GM21737 (cell line): ENCODE data around the gene MED25.

Source experiments
- ATAC-seq: cut with Tn5 transposase; IDR thresholded peaks from one replicate; pipeline ENCODE4 v1.9.1; 2021; ENCODE audit warnings: mild to moderate bottlenecking, moderate library complexity; ENCODE audit not compliant: unreplicated experiment

MED25 gene

DNA sequence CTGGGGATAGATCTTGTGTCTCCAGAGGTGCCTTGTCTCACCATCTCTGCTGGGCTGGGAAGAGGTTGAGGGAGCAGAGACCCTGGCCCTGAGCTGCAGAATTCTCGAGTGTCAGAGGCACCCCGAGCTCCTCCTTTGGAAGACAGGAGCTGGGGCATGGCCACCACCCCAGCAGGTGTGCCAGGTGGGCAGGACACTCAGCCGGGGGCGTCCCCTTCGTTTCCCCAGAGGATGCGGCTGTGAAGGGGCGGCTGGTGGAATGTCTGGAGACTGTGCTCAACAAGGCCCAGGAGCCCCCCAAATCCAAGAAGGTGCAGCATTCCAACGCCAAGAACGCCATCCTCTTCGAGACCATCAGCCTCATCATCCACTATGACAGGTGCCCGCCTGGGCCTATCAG lies 19.5 kb upstream of the MED25 start:
- no peak for ATAC-seq

DNA sequence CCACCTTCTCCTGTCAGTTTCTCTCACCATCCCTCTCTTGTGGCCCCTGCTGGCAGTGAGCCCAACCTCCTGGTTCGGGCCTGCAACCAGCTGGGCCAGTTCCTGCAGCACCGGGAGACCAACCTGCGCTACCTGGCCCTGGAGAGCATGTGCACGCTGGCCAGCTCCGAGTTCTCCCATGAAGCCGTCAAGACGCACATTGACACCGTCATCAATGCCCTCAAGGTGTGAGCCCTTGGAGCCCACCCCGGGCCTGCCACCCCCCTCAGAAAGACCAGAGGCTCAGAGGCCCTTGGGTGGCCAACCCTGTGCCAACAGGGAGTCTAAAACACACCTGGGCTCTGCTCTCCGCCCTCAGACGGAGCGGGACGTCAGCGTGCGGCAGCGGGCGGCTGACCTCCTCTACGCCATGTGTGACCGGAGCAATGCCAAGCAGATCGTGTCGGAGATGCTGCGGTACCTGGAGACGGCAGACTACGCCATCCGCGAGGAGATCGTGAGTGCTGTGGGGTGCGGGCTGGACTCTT lies 18.8 kb upstream of the MED25 start:
- ATAC-seq: no peak

DNA sequence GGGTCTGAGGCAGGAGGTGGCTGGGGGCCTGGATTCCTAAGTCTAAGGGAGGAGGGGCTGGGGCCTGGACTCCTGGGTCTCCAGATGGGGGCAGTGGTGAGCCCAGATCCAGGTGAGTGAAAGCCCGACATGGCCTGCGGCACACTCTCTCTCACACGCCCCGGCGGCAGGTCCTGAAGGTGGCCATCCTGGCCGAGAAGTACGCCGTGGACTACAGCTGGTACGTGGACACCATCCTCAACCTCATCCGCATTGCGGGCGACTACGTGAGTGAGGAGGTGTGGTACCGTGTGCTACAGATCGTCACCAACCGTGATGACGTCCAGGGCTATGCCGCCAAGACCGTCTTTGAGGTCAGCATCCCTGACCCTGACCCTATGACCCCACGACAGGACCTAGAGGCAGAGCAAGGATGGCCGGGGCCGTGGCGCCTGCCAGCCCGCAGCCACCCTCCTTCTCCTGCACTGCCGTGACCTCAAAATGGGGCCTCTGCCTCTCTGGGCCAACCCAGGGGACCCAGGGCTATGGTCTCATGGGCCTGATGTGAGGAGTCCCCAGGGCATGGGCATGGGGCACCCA lies 18.2 kb upstream of the MED25 start:
- ATAC-seq: no peak

DNA sequence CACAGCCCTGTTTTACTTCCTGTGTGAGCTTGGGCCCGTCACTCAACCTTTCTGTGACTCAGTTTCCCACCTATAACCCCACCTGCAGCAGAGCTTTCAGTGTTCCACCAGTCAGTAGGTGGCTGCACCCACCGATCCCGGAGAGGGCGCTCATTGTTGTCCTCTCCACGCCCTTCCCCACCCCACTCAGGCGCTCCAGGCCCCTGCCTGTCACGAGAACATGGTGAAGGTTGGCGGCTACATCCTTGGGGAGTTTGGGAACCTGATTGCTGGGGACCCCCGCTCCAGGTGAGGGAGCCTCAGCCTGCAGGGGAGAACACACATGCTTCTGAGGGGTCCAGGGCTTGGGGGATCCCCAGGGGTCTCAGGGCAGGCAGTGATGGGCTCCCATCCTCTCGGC lies 17.3 kb upstream of the MED25 start:
- no peak for ATAC-seq

DNA sequence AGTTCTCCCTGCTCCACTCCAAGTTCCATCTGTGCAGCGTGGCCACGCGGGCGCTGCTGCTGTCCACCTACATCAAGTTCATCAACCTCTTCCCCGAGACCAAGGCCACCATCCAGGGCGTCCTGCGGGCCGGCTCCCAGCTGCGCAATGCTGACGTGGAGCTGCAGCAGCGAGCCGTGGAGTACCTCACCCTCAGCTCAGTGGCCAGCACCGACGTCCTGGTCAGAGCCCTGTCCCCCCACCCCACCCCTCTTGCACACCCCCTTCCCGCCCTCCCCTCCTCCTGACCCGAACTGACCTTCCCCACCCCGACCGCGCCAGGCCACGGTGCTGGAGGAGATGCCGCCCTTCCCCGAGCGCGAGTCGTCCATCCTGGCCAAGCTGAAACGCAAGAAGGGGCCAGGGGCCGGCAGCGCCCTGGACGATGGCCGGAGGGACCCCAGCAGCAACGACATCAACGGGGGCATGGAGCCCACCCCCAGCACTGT lies 16.6 kb upstream of the MED25 start:
- ATAC-seq: no peak

DNA sequence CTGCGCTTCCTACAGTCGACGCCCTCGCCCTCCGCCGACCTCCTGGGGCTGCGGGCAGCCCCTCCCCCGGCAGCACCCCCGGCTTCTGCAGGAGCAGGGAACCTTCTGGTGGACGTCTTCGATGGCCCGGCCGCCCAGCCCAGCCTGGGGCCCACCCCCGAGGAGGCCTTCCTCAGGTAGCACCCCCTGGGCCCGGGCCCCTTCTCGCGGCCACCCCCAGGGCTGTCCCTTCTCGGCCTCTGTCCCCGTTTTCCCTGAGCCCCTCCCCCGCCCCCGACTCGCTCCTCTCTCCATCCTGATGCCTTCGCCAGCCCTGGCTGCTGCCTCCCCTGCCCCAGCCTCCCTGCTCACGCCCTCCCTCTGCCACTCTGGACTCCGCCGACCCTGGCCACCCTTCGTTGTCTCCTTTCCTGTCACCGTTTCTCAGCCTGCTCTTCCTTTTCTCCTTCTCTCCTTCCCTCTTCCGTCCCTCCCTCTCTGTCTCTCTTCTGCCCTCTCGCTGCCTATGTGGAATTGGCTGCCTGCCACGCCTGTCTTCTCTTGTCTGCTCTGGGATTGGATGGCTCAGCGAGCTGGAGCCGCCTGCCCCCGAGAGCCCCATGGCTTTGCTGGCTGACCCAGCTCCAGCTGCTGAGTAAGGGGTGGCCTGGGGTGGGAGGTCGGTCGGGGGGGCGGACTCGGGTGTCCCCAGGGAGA lies 16.0 kb upstream of the MED25 start:
- no peak for ATAC-seq

DNA sequence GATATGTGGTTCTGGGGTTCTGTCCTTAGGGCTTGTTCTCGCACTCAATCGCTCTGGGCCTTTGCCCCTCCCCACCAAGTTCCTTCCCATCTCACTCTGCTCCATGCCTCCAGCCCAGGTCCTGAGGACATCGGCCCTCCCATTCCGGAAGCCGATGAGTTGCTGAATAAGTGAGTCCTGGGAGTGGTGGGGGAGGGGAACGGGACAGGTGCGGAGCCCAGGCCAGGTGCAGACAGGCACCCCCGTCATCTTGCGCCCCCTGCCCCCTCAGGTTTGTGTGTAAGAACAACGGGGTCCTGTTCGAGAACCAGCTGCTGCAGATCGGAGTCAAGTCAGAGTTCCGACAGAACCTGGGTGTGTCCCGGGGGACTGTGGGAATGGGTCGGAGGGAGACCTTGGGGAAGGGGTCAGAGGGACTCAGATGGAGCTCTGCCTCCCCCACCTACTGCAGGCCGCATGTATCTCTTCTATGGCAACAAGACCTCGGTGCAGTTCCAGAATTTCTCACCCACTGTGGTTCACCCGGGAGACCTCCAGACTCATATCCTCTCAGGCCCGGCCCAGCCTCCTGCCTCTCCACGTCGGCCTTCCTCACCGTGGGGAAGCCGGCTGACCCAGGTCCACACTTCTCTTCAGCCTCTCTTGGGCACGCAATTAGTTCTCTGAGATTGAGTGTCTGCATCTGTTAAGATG lies 15.1 kb upstream of the MED25 start:
- no peak for ATAC-seq

DNA sequence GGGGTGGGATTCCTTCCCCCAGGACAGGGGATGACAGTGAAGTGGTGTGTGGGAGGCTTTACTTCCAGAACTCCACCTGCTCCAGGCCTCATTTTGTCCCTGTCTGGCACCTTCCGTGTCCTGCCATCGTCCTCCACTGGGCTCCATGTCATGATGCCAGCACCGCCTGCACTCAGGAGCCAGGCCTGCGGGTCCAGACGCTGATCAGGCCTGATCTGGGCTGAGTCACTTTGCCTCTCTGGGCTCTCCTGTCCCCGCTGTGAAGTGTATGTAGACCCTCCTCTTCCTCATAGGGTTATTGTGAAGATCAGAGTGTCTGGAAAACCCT lies 14.6 kb upstream of the MED25 start:
- ATAC-seq: no peak

DNA sequence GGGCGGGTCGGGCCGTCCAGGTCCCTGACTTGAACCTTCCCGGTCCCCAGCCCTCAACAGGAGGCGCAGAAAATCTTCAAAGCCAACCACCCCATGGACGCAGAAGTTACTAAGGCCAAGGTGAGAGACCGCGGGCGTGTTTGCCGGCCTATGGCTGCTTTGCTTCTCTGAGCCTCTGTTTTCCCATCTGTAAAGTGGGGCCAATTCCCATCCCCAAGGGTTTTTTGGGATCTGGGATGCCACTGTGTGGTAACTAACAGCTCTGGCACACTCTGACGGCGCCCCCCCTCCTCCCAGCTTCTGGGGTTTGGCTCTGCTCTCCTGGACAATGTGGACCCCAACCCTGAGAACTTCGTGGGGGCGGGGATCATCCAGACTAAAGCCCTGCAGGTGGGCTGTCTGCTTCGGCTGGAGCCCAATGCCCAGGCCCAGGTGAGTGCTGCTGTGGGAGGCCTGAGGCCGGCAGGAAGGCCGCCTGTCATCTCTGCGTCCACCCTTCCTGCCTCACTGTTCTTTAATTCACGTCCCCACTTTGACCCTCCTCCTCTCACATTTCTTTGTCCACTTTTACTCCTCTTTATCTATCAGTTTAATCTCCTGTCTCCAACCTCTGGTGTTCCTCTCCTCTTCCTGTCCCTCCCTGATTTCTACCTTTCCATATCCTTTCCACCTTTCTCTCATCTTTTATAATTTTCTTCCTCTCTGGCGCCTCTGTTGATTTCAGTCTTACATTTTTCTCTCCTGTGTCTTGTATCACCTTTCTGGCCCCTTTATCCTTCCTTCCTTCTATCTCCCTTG lies 12.1 kb upstream of the MED25 start:
- ATAC-seq: no peak

DNA sequence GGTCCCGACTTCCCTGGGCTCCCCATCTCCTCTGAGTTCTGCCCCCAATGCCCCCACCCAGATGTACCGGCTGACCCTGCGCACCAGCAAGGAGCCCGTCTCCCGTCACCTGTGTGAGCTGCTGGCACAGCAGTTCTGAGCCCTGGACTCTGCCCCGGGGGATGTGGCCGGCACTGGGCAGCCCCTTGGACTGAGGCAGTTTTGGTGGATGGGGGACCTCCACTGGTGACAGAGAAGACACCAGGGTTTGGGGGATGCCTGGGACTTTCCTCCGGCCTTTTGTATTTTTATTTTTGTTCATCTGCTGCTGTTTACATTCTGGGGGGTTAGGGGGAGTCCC lies 11.5 kb upstream of the MED25 start:
- ATAC-seq: no peak

DNA sequence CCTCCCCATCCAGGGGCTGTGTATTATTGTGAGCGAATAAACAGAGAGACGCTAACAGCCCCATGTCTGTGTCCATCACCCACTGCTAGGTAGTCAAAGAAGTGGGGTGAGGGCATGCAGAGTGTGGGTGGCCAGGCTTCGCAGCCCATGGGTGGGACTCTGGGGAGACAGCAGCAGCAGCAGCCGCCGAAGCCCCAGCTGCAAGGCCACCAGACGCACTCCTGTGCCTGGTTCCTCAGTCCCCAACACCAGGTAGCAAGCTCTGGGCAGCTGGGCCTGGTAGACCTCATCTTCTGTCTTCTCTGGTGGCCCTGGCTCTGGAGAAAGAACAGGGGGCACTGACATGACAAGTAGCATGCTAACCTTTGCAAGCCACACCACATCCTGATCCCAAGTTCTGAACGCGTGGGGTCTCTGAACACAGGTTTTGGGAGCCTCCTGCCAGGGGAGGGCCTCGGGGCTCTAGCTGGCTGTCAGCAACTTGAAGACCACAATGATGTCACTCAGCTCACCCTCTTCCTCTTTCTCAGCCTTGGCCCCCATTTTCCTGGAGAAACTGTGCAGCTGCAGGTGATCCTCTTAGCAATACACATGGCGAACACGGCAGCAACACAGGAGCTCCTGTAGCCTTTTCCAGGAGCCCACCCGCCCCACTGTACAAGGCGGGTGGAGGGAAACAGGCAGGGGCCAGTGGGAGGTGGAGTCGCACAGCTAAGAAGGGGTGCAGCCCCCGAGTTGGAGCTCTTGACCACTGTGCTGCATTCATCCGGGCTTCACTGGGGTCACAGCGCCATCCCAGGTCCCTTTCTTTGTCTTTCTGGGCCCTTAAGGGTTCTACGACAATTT lies 10.8 kb upstream of the MED25 start:
- ATAC-seq: no peak

DNA sequence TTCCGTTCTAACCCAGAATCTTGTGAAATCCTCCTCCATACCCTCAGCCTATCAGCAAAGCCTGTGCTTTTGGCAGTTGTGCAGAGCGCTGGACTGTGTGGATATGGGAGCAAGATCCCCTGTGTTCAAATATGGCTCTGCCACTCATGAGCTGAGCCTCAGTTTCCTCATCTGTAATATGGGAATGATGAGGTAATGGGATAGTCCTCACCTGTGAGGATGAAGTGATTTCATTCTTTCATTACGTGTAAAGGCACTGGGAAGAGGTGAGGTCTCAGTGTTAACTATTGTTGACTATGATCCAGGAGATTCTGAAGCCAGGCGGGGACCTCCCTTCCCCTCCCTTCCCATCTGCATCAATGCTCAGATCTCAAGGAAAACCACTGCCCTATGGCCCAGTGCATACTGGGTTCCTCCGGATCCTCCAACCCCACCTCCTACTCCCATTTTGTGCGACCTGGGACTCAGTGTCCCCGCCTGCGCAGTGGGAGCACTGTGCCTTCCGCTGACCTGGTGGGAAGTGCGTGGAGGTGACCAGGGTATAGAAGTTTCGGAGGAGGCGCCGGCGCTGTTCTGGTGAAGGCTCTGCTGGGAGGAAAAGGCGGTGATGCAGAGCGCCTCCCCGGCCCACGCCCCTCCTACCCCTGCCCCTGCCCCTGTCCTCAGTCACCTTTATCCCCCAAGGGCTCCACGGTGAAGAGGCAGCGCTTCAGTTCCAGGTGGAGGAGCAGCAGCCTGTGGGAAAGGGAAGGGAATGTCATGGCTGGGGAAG lies 10.0 kb upstream of the MED25 start:
- no peak for ATAC-seq

DNA sequence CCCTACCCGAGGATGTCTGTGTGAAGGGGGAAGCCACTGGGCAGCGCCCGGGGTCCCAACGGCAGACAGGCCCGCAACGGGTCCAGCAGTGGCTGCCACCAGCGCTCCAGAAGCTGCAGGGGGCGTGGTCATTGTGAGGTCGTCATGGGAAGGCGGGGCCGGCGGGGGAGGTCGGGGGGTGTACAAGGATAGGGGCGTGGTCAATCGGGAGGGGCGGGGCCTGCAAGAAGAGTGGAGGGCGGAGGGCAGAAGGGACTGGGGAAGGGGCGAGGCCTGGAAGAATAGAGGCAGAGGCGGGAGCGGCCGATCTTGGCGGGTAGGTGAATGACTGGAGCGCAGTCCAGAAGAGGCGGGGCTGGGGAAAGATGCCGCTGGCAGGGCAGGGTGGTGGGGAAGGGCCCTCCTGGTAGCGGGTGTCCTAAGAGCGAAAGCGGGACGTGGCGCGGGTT lies 9.4 kb upstream of the MED25 start:
- no peak for ATAC-seq

DNA sequence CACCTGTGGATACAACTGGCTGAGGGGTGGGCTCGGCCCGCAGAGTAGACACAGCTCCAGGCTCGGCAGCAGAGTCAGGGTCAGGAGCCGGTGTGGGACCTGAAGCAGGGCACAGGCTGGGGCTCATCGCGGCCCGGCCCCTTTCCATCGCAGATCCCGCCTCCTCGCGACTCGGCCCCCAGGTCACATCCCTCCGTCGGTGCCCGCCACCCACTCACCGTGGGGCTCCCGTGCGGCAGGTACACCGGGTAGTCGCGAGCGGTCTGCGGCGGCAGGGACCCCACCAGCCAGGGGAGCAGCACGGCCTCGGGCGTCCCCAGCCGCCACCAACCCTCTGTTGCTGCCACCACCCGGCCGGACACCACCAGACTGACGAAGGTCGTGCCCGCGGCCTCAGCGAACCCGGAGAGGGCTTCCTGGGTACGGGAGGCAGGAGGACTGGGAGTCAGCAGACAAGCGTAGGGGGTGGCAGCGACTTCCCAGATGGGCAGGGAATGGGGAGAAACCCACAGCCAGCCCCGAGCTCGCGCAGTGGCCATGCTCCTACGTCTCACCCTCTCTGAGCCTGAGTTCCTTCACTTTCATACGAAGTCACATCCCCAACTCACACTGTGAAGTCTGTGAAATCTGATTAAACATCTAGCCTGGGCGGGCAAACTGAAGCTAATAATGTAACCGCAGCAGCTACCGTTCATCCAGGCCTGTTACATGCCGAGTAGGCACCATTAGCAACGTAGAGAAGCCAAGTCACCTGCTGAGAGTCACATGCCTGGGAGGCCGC lies 8.7 kb upstream of the MED25 start:
- ATAC-seq: no peak

DNA sequence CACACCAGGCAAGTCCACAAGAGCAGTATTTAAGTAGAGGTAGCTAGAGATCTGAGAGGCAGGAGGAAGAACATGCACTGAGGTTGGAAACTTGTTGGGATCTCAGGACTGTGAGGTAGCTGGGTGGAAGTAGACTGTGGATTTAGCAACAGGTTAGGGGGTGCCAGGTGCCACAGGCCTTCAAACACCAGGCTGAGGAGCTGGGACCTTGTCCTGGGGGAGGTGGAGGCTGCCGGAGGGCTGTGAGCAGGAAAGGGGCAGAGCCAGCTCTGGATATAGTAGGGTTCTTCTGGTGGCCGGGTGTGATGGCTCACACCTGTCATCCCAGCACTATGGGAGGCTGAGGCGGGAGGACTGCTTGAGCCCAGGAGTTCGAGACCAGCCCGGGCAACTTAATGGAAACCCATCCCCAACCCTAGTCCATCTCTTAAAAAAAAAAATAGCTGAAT lies 8.1 kb upstream of the MED25 start:
- ATAC-seq: no peak

DNA sequence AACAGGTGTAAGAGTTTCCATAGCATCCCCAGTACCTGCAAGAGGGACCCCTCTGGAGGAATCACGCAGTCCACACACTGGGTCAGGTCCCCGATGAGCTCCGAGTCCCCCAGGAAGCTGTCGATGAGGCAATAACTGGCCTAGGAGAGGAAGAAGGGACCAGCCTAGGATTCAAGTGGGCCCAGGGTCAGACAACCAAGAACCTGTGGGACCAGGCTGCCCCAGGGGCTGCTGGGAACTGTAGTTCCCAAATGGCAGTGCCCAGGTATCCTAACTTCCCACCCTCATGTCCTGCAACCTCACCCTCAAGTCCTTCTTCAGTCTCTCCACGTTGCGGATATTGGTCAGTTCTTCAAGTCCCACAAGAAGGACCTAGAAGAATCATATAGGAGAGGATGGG lies 6.8 kb upstream of the MED25 start:
- ATAC-seq: no peak

DNA sequence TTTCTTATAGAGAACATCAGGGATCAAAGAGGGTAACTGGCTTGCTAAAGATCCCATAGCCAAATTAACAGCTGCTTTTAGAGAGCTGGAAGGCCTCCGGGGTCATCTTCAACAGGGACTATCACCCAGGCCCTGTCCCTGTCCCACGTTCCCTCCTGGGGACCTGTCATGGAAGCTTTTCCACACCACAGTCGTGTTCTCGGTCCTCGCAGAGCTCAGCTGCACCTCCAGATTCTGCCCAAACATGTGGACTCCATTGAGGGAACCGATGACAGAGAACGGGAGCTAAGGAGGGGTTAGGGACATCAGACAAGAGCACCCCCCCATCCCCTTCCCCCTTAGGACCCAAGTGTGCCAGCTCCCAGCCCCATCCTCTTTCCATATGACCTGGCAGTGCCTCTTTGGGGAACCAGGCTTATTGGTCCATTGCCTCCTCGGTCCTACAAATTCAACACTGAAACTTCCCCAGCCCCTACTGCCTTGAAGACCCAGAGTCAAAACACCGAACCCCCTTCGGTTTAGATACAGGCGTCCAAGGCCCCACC lies 5.6 kb upstream of the MED25 start:
- no peak for ATAC-seq

DNA sequence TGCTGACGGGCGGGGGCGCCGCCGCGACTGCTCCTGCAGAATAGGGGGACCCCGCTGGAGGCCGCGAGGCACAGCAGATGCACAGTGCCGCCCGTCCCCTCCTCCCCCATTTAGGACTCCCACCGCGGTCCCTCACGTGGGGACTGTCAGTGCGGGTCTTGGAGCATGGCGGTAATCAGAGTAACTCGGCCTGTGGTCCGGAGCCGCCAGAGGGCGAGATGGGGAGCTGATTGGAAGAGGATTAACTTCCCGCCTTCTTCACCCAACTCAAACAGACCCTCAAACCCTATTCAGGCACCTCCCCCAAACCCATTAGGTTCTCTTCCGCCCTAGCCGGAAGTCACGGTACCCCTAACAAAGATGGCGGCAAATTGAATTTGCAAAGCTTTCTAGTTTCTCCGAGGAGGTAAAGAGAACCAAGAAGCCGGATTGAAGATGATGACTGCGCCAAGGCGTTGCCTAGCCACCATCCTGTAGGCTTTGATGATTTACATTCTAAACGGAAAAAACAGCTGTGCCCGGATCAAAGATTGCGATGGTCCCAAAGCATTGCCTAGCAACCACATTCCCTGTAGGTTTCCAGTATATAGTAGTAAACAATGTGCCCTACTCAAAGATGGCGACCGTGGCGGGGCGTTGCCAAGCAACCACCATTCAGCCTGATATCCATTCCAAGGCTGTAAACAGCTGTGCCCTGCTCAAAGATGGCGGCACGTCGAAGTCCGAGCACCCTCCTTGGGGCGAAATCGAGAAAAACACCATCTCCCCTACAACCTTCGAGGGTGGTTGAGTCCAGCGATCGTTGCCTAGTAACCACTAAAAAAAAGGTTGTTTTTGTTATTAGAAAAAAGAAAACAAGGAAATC lies 4.9 kb upstream of the MED25 start, which contains the start of gene FUZ:
Gene FUZ, minus strand, starts transcription at position 296 of the 865 bp plus-strand sequence. Its CDS starts 186 bp downstream, at position 110.
- no peak for ATAC-seq
